Measurements from ENCODE around the gene RBM25.
"Not testable (repeated sequence)": the region's sequence is repeated elsewhere in the genome, so short reads cannot be mapped to it uniquely, and the experiment has no call there.

Gene RBM25

GRCh38 chr14:73058224-73058921 is at the start of gene RBM25:
Gene RBM25 (plus strand): TSS chr14:73058534. CDS start chr14:73071642, 13,108 bp downstream.
- DNase-seq, result peak; percentile 89 to 90

DNA sequence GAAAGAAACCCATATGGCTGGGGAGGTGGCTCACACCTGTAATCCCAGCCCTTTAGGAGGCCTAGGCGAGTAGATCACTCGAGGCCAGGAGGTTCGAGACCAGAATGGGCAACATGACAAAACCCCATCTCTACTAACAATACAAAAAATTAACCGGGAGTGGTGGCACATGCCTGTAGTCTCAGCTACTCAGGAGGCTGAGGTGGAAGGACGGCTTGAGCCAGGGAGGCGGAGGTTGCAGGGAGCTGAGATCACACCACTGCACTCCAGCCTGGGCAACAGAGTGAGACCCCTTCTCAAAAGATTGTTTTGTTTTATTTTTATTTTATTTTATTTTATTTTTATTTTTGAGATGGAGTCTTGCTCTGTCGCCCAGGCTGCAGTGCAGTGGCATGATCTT is 47.1 kb upstream of the RBM25 start:
- DNase-seq, result not testable (repeated sequence)

- DNase-seq, result no peak
Measured at GRCh38 chr14:73014105-73014504, 44.2 kb upstream of the RBM25 start.

- DNase-seq, result not testable (repeated sequence)
Measured at GRCh38 chr14:73015552-73015951, 42.8 kb upstream of the RBM25 start.

GRCh38 chr14:73016011-73016410 is 42.3 kb upstream of the RBM25 start:
- DNase-seq, result not testable (repeated sequence)

- DNase-seq, result no peak
Measured at GRCh38 chr14:73022051-73022450, 36.3 kb upstream of the RBM25 start.

- no peak for DNase-seq
Measured at GRCh38 chr14:73025544-73025943, 32.8 kb upstream of the RBM25 start.

DNA sequence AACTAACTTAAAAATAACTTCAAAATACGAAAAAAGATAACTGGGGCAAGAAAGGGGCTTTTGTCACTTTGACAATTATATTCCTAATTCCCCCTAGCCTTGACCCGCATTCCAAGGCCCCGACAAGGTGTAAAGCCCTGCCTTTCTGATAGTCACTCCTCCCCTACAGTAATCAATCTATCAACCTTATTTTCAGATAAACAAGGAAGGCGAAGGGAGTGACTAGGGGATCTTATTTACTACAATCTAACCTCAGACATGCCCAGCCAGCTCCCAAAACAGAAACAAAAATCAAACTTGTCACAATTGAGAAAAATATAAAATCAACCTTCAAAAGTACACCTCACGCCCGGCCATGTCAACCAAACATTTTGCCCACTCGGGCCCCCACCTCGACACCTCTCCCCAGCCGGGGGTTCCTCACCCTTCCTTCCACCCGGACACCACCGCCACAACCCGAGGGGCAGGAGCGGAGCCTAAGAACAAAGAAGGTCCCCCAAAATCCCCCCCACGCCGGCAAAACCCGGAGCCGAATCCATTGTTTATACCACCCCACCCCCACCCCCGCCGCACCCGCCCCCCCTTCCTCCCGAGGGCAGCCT is 32.0 kb upstream of the RBM25 start:
- no peak for DNase-seq

GRCh38 chr14:73026845-73027542 is 31.3 kb upstream of the RBM25 start, which contains the start of gene ZFYVE1:
Gene ZFYVE1 (minus strand): TSS chr14:73027106. CDS start chr14:73024508, 2,598 bp downstream.
- DNase-seq, result peak; percentile 84 to 85

DNA sequence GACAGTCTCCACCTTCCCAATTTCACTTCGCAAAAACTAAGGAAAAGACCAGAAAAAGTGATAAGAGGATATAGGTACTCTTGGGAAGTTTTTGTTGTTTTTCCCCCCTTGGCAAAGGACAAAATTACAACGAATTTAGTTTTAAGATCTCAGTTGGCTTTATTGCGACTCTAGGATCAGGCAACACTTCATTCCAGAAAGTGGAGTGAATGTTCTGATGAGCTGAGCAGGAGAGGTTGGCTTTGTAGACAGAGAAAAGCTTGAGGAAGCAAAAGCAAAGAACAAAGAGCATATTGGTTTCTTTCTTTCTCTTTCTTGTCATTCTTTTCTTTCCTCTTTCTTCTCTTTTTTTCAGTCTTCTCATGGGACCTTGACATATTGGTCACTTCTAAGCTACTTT is 30.8 kb upstream of the RBM25 start:
- no peak for DNase-seq

DNA sequence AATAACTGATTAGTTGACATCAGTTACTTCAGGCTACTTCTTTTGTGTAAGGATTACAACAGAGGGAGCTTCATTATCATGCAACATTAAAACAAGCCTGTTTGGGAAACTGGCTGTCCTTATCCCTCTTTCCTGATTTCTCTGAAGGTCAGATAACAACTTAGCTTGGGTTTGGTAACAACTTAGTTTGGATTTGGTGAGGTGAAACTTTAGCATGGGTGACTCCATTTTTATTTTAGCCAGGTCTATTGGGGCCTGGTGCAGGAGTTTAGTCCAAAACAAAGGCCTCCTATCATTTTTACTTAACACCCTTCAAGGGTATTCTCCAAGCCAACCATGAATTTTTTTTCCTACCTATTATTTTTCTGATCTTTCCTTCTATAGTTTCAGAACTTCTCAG is 30.4 kb upstream of the RBM25 start:
- no peak for DNase-seq

- not testable (repeated sequence) for DNase-seq
Measured at GRCh38 chr14:73036706-73037450, 21.5 kb upstream of the RBM25 start.

DNA sequence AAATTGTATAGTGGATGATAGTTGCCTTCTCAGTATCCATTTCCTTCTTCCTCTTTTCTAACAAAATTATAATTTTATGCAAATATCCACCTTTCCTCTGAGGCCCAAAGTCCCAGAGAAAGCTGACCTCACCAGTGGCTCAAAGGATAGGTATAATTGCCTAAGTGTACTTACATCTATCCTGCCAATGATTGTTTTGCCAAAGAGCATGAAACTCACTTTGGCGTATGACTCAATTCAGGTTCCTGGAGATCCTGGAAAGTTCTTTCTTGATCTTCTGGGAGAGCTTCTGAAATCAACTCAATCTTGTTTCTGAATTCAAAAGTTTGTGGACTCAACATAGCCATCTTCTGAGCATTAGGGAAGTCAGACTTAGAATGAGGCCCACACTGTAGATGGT is 10.5 kb upstream of the RBM25 start:
- no peak for DNase-seq

GRCh38 chr14:73049428-73049827 is 8.9 kb upstream of the RBM25 start:
- no peak for DNase-seq

DNA sequence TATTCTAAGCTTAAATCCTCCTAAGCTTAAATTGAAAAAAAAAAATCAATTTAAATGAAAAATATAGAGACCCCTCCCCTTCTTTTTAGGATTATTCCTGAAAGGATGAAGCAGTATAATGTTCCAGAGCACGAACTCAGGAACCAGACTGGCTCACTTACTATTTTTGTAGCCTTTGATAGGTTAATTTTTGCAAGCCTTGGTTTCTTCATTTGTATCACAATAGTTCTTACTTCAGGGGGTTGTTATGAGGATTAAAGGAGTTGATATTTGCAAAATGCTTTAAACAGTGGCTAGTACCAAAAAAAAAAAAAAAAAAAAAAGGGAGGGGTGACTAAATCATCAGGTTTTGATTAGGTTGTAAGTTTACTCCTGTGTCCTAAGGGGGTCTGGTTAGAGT is 3.1 kb upstream of the RBM25 start:
- no peak for DNase-seq

GRCh38 chr14:73057944-73058223 is 450 bp upstream of the RBM25 start:
- no peak for DNase-seq

DNA sequence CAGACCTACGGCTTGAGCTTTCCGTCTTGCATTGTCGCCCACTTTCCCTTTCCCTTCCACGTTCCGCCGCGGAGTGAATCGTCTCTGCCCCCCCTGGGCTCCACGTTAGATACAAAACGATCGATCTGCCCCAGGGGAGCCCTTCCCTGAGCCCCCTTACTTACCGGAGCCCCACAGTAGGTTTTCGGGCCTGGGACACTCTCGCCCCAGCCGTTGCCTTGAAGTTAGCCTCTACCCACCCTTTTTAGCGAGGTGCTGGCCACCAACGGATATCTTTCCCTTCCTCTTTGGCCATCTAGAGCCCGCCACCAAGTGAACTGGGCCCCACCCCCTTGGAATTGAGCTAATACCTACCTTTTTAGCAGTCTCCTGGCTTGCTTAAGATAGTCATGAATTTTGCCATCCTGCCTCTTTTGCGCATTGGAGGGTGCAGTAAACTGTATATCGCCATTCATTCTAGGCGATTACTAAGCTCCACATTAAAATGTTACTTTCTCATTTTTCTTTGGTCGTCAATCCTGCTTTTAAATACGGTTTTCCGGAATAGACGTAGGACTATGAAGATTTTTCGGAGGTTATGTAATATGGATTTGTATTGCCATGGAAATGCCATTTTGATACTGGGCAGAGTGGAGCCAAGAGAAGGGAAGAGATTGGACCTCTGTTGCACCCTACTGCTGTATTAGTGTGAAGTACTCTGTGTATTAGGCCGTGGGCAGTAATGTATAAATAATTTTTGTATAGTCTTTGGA is 764 bp downstream of the RBM25 start:
- peak in 1 of 2 donors; percentile 27 for DNase-seq

DNA sequence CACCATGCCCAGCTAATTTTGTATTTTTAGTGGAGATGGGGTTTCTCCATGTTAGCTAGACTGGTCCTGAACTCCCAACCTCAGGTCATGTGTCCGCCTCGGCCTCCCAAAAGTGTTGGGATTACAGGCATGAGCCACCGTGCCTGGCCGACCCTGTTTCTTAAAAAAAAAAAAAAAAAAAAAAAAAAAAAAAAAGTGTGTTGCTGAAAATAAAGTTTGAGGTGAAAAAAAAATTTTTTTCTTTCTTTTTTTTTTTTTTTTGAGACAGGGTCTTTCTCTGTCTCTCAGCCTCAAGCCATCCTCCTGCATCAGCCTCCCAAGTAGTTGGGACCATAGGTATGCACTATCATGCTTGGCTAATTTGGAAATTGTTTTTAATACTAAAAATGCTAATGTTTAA is 11.3 kb downstream of the RBM25 start:
- DNase-seq, result no peak

GRCh38 chr14:73091044-73091443 is 32.7 kb downstream of the RBM25 start:
- no peak for DNase-seq

GRCh38 chr14:73097421-73097820 is 39.1 kb downstream of the RBM25 start:
- no peak for DNase-seq

GRCh38 chr14:73100334-73100733 is 42.0 kb downstream of the RBM25 start:
- no peak for DNase-seq

DNA sequence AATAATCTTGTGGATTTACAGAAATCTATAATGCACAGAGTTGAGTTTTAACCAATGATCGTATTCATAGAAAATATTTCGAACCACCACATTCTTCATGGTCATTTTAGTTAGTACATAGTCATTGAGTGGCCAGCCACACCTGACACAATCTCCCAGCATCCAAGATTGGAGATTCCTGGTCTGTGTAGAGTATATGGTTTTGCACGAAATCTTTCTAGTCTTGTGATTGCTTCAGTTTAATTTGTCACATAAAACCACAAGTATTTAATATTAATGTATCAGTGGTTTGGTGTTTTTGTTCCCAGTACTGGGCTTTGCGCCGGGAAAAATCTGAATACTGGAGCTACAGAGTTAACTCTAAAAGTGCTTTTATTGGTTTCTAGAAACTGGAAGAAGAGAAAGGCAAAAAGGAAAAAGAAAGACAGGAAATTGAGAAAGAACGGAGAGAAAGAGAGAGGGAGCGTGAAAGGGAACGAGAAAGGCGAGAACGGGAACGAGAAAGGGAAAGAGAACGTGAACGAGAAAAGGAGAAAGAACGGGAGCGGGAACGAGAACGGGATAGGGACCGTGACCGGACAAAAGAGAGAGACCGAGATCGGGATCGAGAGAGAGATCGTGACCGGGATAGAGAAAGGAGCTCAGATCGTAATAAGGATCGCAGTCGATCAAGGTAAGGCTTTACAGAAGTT is 44.6 kb downstream of the RBM25 start:
- DNase-seq, result no peak
